Measurements from ENCODE around the gene TCTN1.

Gene TCTN1

DNA sequence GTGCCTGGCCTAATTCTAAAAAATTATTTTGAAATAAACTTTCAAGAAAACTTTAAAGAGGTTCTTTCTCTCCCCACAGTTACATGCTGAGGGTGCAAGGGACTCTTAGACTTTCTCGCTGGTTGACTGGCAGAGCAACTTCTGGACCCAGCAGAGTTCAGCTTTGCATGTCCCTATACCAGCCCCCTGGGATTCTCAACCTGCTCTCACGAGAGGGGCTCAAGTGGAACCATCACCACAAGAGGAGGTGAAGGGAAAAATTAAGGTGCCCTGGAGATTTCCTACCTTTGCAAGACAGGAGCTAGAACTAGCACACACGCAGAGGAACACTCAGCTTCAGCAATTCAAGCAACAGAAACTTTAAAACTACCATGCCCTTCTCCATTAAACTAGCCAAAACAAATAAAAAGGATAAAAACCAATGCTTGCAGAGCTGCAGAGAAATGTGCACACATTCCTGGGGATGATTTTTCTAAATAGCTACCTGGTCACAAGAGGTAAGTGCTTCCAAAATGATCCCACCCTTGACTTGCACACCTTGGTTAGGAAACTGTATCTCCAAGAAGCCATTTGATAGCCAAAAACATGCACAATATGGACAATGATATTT is 72.5 kb downstream of the TCTN1 start:
- DNase-seq = no peak

DNA sequence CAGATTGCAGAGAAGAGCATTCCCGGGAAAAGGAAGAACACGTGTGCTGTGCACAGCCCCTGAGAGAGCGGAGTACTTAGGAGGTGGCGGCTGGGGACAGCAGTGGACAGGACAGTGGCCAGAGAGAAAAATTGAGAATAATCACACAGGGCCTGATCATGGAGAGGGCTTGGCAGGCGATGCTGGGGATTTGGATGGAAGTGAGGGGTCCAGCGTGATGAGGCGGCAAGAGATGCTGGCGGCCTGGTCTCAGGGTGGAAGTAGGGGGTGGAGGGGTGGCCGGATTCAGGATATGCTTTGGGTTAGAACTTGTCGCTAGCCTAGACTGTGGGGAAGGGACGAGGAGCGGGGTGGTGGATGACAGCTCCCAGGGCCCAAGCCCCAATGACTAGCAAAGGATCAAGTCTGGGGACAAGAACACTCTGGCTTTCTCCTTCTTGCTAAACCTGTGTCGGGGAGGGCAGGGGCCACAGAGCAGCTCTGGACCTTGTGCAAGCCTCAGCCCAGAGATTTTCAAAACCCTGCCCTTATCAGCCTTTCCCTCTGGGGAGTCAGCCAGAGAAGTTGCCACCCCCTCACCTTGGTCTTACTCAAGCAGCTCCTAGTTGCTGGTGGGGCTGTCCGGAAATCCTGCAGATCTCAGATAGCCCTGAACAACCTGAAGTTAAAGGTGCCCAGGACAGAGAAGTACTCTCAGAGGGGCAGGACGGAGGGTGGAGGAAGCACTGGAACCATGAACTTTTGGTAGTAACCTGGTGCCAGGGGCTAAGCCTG is 73.7 kb downstream of the TCTN1 start:
- DNase-seq = no peak

DNA sequence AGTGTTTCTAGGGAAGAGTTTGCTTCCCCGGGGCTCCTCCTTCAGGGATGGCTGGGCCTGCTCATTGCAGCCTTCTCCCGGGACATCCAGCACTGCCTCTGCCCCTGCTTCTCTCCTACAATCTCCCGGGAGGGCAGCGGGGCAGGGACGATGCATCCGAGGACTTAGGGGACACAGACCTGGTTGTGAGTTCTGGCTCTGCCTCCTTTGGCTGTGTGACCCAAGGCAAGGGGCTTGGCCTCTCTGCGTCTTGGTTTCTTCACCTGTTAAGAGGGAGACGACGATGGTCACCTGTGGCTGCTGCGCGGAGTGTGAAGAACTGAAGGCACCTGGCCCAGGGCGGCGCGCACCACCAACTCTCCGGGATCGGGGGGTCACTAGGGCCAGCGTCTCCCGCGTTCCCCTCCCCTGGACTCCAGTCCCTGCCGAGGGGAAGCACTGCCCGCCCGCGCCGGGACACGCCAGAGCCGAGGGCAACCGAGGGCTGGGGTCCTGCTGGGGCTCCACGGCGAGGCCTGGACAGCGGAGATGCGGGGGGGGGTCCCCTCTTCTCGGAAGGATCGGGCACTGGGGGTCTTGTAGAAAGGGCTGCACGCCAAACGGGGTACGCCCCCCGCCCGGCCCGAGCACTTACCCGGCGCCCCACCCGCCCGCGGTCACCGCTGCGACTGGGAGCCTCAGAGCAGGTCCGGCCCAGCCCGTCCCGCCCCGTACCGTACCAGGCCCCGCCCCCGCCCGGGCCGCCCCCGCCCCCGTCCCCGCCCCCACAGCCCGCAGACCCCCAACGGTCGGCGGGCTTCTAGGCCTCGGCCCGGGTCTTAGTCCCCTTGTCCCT is 74.7 kb downstream of the TCTN1 start, which contains the start of gene HVCN1:
HVCN1 (minus strand) TSS at position 670 of the 835 bp plus-strand sequence. CDS start 5,870 bp downstream, outside the sequence.
- DNase-seq = no peak

DNA sequence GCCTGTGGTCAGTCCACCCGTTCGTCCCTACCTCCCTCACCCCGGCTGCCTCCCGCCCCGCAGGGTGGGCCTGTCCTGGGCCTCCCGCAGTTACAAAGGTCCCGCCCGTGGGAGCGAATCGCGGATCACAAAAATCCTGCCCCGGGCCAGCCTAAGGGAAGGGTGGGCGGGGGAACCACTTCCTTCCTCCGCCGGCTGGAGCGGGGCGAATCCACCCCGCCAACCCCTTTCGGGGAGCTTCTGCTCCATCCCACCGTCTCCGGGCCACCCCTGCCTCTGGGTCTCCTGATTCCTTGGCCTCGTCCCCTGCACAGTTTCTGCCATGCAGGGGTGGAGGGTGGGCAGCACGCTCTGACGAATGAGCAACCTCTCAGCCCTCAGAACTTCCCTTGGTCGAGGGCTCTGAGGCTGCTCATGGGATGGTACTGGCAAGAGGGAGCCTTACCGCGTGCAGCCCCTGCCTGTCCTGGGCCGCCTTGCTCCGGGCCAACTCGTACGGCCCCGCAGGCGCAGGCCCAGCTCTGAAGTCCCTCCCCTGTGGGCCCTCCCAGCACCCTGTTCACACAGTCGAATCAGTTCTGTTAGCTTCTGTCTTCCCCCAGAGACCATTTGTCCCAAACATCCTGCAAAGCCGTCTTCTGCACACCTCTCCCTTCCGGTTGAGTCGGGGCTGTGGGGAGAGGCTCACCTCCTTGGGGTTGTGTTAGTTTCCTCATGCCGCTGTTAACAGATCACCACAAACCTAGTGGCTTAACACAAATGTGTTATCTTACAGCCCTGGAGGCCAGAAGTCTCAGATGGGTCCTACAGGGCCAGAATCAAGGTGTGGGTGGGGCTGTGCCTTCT is 75.6 kb downstream of the TCTN1 start:
- no peak for DNase-seq

DNA sequence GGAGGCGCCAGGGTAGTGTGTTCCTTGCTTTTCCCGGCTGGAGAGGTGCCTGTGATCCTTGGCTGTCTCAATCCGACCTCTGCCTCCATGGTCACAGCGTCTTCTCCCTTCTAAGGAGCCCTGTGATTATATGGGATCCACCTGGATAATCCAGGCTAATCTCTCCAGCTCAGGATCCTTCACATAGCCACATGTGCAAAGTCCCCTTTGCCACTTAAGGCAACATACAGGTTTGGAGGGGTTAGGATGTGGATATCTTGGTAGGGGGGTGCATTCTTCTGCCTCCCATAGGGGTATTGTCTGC is 76.2 kb downstream of the TCTN1 start:
- DNase-seq = no peak

DNA sequence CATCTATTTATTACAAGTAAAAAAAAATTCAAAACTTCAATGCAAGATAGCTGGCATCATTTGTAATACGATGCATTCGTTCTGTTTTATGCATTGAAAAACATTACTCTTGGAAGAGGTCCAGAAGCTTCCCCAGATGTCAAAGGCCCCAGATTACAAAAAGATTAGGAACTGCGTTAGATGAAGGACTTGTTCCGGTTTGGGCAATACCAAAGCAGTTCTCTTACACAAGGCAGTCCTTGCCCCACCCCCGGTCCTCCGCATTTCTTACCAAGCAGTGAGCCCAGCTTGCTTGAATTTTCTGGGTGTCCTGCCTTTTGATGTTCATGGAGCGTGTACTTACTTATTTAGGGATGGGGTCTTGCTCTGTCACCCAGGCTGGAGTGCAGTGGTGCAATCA is 79.8 kb downstream of the TCTN1 start:
- DNase-seq = no peak

DNA sequence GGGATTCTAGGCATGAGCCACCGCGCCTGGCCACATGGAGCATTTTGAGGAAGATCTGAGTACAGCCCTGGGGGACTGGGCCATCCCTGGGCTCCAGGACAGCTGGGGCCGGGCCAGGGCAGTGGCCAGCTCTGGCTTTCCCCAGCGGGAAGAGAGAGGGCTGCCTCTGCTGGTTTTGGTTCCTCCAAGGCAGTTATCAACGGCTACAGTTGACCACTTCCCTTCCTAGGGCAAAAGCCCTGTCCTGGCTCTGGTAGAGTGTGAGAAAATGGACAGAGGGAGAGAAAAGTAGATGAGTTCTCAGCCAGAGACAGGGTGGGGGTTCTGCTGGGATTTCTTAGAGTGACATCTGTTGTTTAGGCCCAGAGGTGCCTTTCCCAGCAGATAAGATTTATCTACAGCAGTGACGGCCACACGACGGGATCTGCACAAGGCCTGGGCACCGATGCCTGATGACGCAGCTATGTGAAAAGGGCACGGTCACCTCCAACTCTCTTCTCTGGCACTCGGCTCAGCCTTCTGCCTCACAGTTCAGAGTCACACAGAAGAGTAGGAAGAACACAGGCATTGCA is 80.5 kb downstream of the TCTN1 start:
- DNase-seq = no peak

DNA sequence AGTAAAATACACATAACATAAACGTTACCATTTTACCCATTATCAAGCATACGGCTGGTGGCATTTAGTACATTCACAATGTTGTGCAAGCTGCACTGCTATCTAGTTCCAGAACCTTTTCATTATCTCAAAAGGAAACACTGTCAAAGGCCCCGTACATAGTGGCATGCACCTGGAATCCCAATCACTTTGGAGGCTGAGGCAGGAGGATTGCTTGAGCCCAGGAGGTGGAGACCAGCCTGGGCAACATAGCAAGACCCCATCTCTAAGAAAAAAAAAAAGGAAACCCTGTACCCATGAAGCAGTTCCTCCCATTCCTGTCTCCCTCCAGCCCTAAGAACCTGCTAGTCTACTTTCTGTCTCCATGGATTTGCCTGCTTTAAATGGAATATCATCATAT is 82.4 kb downstream of the TCTN1 start:
- DNase-seq = no peak

DNA sequence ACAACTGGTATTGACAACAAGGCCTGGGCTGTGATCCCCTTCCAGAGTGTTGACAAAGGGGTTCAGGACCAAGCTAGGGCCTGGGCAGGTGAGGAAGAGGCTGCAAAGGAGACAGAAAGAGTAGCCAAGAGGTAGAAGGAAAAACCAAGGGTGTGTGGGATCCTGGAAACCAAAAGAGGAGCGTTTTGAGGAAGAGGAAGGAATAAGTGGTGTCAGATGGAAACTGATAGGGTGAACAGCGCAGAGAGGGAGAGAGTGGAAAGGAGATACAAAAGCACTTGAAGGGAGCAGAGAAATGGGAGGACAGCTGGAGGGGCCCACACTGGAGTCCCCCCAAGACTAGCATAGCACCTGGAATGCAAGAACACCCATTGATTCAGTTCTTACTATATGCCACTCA is 83.3 kb downstream of the TCTN1 start:
- DNase-seq = no peak

DNA sequence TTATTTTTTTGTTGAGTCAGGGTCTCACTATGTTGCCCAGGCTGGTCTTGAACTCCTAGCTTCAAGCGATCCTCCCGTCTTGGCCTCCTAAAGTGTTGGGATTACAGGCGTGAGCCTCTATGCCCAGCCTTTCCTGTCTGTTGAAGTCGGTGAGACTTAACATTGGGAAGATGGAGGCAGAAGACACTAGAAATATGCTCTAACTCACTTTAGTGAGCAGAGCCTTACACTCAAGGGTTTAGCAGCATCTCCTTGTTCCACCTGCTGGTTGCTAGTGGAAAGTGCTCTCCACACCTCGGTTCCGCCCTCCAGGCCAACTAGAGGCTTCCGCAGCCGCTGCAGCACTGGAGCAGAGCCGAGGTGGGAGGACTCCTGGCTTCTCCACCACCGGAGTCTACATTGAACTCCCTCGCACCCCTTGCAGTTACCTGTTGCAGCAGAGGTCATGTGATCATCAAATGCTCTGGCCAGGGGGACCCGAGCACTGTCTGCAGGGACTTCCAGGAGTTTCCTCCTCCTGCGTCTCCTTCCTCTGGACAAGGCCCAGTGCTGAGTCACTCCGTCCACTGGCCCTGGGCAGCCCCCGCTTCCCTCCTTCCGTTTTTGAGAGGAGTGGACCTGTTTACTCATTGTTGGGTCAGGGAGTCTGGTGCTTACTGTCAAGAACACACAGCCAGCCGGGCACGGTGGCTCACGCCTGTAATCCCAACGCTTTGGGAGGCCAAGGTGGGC is 84.4 kb downstream of the TCTN1 start:
- DNase-seq = no peak

All from DMS79 (cell line).